Parathyroid adenoma (tissue), 2 donors: ENCODE data around the gene SND1.

Source experiments
- H2AFZ ChIP-seq: fragments of 300-600 bp; sonication (generic); one replicate; pipeline ENCODE4 v1.7.0; 2017; ENCODE audit warnings: antibody characterized with exemption, mild to moderate bottlenecking
- H3K27ac ChIP-seq: fragments of 300-600 bp; sonication (generic); one replicate; pipeline ENCODE4 v1.7.0; 2017
- H3K27me3 ChIP-seq: fragments of 300-600 bp; sonication (generic); one replicate; pipeline ENCODE4 v1.7.0; 2017; ENCODE audit warnings: low read length; ENCODE audit not compliant: control insufficient read depth, insufficient read depth
- H3K36me3 ChIP-seq: fragments of 300-600 bp; sonication (generic); one replicate; pipeline ENCODE4 v1.7.0; 2017; ENCODE audit warnings: low read length; ENCODE audit not compliant: control insufficient read depth, insufficient read depth
- H3K4me1 ChIP-seq: fragments of 300-600 bp; sonication (generic); one replicate; pipeline ENCODE4 v1.7.0; 2017; ENCODE audit warnings: control low read depth
- H3K4me2 ChIP-seq: fragments of 300-600 bp; sonication (generic); one replicate; pipeline ENCODE4 v1.7.0; 2017; ENCODE audit warnings: low read length
- H3K4me3 ChIP-seq: fragments of 300-600 bp; sonication (generic); one replicate; pipeline ENCODE4 v1.7.0; 2017; ENCODE audit warnings: low read depth, low read length
- H3K79me2 ChIP-seq: fragments of 300-600 bp; sonication (generic); one replicate; pipeline ENCODE4 v1.7.0; 2017; ENCODE audit warnings: control low read depth
- H3K9ac ChIP-seq: fragments of 300-600 bp; sonication (generic); one replicate; pipeline ENCODE4 v1.7.0; 2017; ENCODE audit warnings: mild to moderate bottlenecking
- H3K9me3 ChIP-seq: fragments of 300-600 bp; sonication (generic); one replicate; pipeline ENCODE4 v1.7.0; 2017; ENCODE audit warnings: low read length; ENCODE audit not compliant: control insufficient read depth
- CTCF ChIP-seq: fragments of 300-600 bp; sonication (generic); IDR thresholded peaks from one replicate; pipeline ENCODE4 v1.7.0; 2017; ENCODE audit warnings: antibody characterized with exemption, mild to moderate bottlenecking
- donor health status: primary hyperparathyroidism.

Gene SND1

GRCh38 chr7:127692200-127692599, 40.2 kb downstream of the SND1 start:
- Histone ChIP-seq H3K79me2 (peaks cover 20% of the 10 kb centered on the region), H2AFZ (no peak overlapping the region), H3K4me1 (peaks cover 13% of the 10 kb centered on the region), H3K27me3 (no peaks in the 10 kb centered on the region), H3K36me3 (no peaks in the 10 kb centered on the region), H3K4me2 (no peak overlapping the region), H3K9ac (no peak overlapping the region), H3K9me3 (no peaks in the 10 kb centered on the region), H3K4me3 (no peak overlapping the region), H3K27ac (no peak overlapping the region)
- no peak for TF ChIP-seq CTCF

- no peak overlapping the region for H3K4me2 ChIP-seq
- no peaks in the 10 kb centered on the region for H3K36me3 ChIP-seq
- H3K79me2 ChIP-seq, result peaks cover 5% of the 10 kb centered on the region
- H3K9me3 ChIP-seq, result no peaks in the 10 kb centered on the region
- TF ChIP-seq CTCF, result no peak
- no peak overlapping the region for H2AFZ ChIP-seq
- no peak overlapping the region for H3K4me3 ChIP-seq
- H3K27me3 ChIP-seq, result no peaks in the 10 kb centered on the region
- H3K9ac ChIP-seq, result no peak overlapping the region
- no peaks in the 10 kb centered on the region for H3K4me1 ChIP-seq
- H3K27ac ChIP-seq, result no peak overlapping the region
Observed at GRCh38 chr7:127699853-127700252, 47.9 kb downstream of the SND1 start.

DNA sequence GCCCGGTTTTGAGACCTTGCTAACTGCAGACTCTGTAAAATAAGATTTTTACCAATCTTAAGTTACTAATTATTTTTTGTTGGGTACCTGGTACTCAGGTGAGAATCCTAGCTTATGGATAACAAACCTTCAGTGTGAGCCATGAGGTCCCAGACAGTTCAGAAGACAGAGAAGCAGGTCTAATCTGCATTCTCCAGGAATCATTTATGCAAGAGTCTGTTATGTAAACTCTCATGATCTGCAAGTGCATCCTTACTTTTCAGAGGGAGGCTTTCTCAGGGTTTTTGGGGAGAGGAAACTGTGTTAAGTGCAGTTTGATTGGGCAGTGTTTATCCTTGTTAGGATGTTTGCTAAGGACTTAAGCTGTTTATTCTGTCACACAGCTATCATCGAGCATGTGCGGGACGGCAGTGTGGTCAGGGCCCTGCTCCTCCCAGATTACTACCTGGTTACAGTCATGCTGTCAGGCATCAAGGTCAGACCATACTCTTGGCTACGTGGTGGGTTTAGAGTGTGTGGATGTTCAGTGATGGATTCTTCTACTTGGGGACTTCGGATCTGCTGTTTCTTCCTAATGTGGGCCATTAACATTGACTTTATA, 50.2 kb downstream of the SND1 start:
- Histone ChIP-seq H3K36me3 (no peaks in the 10 kb centered on the region), H3K9ac (no peak overlapping the region), H3K4me1 (no peaks in the 10 kb centered on the region), H3K4me2 (no peak overlapping the region), H3K27ac (no peak overlapping the region), H3K4me3 (no peak overlapping the region), H3K9me3 (no peaks in the 10 kb centered on the region), H3K79me2 (no peaks in the 10 kb centered on the region), H2AFZ (no peak overlapping the region), H3K27me3 (no peaks in the 10 kb centered on the region)
- TF ChIP-seq CTCF, result no peak

- Histone ChIP-seq H3K9me3 (no peaks in the 10 kb centered on the region), H3K27ac (no peak overlapping the region), H3K36me3 (no peaks in the 10 kb centered on the region), H3K4me2 (no peak overlapping the region), H3K79me2 (no peaks in the 10 kb centered on the region), H3K4me3 (no peak overlapping the region), H3K9ac (no peak overlapping the region), H2AFZ (no peak overlapping the region), H3K4me1 (no peaks in the 10 kb centered on the region), H3K27me3 (no peaks in the 10 kb centered on the region)
- TF ChIP-seq CTCF, result no peak
Observed at GRCh38 chr7:127702938-127703337, 50.9 kb downstream of the SND1 start.

- Histone ChIP-seq H3K4me1 (no peaks in the 10 kb centered on the region), H3K9me3 (no peaks in the 10 kb centered on the region), H3K27me3 (no peaks in the 10 kb centered on the region), H3K36me3 (no peaks in the 10 kb centered on the region), H3K79me2 (peaks cover 2% of the 10 kb centered on the region), H3K27ac (no peak overlapping the region), H2AFZ (no peak overlapping the region), H3K9ac (no peak overlapping the region), H3K4me3 (no peak overlapping the region), H3K4me2 (no peak overlapping the region)
- TF ChIP-seq CTCF, result no peak
Observed at GRCh38 chr7:127704211-127704610, 52.2 kb downstream of the SND1 start.
